Fibroblast of lung (primary cell): ENCODE measurements around the gene GUK1. TPM values are rescaled to one million over a fixed set of nuclear protein-coding genes. Genes with fewer than 3 reads are reported as not detected.

Source experiments
- DNase-seq, 2 donors: peaks; one replicate each; pipeline versions ENCODE4 v3.0.0 to v3.0.0-alpha.2; 2010; ENCODE audit warnings: low read depth in 2 of 2
- H2AFZ ChIP-seq: 2 replicates; pipeline ENCODE4 v1.5.1; 2012; ENCODE audit warnings: low read length, control low read depth, inconsistent platforms
- H3K27ac ChIP-seq: 2 replicates; pipeline ENCODE4 v1.5.1; 2011; ENCODE audit warnings: low read length, control low read depth; ENCODE audit not compliant: insufficient read depth
- H3K27me3 ChIP-seq: 2 replicates; pipeline ENCODE4 v1.5.1; 2011; ENCODE audit warnings: mild to moderate bottlenecking, low read length; ENCODE audit not compliant: control insufficient read depth, insufficient read depth
- H3K36me3 ChIP-seq: 2 replicates; pipeline ENCODE4 v1.5.1; 2011; ENCODE audit warnings: low read length; ENCODE audit not compliant: control insufficient read depth, insufficient read depth
- H3K4me1 ChIP-seq: 2 replicates; pipeline ENCODE4 v1.5.1; 2011; ENCODE audit warnings: low read length; ENCODE audit not compliant: control insufficient read depth, insufficient read depth; ENCODE audit errors: extremely low read depth
- H3K4me2 ChIP-seq: 2 replicates; pipeline ENCODE4 v1.5.1; 2011; ENCODE audit warnings: low read length, control low read depth; ENCODE audit not compliant: insufficient read depth; ENCODE audit errors: extremely low read depth
- H3K4me3 ChIP-seq, 4 experiments: fragments of 200-600 bp in 1 of 4; sonication (generic) in 1 of 4; replicated peaks in 1 of 4; 2 replicates each; pipeline ENCODE4 v1.5.1; 2011 to 2016; ENCODE audit warnings: low read length in 4 of 4, low read depth in 3 of 4, mild to moderate bottlenecking in 3 of 4, control low read depth in 2 of 4, inconsistent platforms in 1 of 4, mixed read lengths in 1 of 4; ENCODE audit not compliant: insufficient read depth in 1 of 4; ENCODE audit errors: control extremely low read depth in 1 of 4
- H3K79me2 ChIP-seq: 2 replicates; pipeline ENCODE4 v1.5.1; 2012; ENCODE audit warnings: mild to moderate bottlenecking, low read length, inconsistent platforms; ENCODE audit not compliant: control insufficient read depth, insufficient read depth
- H3K9ac ChIP-seq: 2 replicates; pipeline ENCODE4 v1.5.1; 2011; ENCODE audit warnings: mild to moderate bottlenecking, low read length, control low read depth; ENCODE audit not compliant: insufficient read depth
- H3K9me3 ChIP-seq: 2 replicates; pipeline ENCODE4 v1.5.1; 2012; ENCODE audit warnings: low read depth, low read length; ENCODE audit not compliant: control insufficient read depth, insufficient read depth
- H4K20me1 ChIP-seq: 2 replicates; pipeline ENCODE4 v1.5.1; 2011; ENCODE audit warnings: low read length; ENCODE audit not compliant: control insufficient read depth, insufficient read depth; ENCODE audit errors: extremely low read depth
- CTCF ChIP-seq, 2 donors: IDR thresholded peaks in 1 of 2; conservative IDR thresholded peaks in 1 of 2; 1 replicate in 1 of 2; 2 replicates in 1 of 2; pipeline ENCODE4 v1.5.1; 2011 to 2012; ENCODE audit warnings: low read length in 2 of 2, control low read depth in 1 of 2, inconsistent platforms in 1 of 2, low read depth in 1 of 2, mild to moderate bottlenecking in 1 of 2
- EZH2 ChIP-seq: IDR thresholded peaks from 2 replicates; pipeline ENCODE4 v1.5.1; 2012; ENCODE audit warnings: low read length, control low read depth, mild to moderate bottlenecking; ENCODE audit errors: missing control alignments
- polyA plus RNA-seq, 2 donors: library from polyadenylated mRNA; depleted of rRNA in 1 of 2; stranded (reverse) in 1 of 2; unstranded in 1 of 2; fragments of >200 nt; gene quantifications; 2 replicates each; pipeline ENCODE4 v1.2.1, GENCODE V29; 2011 to 2012; ENCODE audit warnings: missing spikeins in 1 of 2
- total RNA-seq: library from RNA; depleted of rRNA; stranded (reverse); fragments of >200 nt; gene quantifications from 2 replicates; pipeline ENCODE4 v1.2.1, GENCODE V29; 2014

GUK1 gene
- total and polyA plus RNA-seq, 2 donors (not counting 1 experiment from before 2014, with no cell fraction given), result 217 to 479 TPM

- H3K4me3 ChIP-seq, result no peak overlapping the region
- no peak for TF ChIP-seq CTCF (conservative IDR thresholded peaks at IDR 0.05 in 1 of 2, IDR thresholded peaks at IDR 0.05 in 1 of 2; ENCODE audit: low read depth in 1 of 2, low read length in 2 of 2)
- no peak for TF ChIP-seq EZH2
- no peak overlapping the region for H3K4me2 ChIP-seq
- no peaks in the 10 kb centered on the region for H4K20me1 ChIP-seq
- no peaks in the 10 kb centered on the region for H3K9me3 ChIP-seq
- peaks cover 24% of the 10 kb centered on the region for H3K4me1 ChIP-seq
- DNase-seq, result no peak
- H3K79me2 ChIP-seq, result peaks cover 81% of the 10 kb centered on the region
- peaks cover 20% of the 10 kb centered on the region for H3K36me3 ChIP-seq
- no peak overlapping the region for H2AFZ ChIP-seq
- H3K27ac ChIP-seq, result no peak overlapping the region
- H3K27me3 ChIP-seq, result no peaks in the 10 kb centered on the region
- no peak overlapping the region for H3K9ac ChIP-seq
Observed at GRCh38 chr1:228144193-228144992, 4.3 kb downstream of the GUK1 start.

- no peak overlapping the region for H3K4me3 ChIP-seq
- no peak overlapping the region for H3K9ac ChIP-seq
- peaks cover 30% of the 10 kb centered on the region for H3K4me1 ChIP-seq
- no peaks in the 10 kb centered on the region for H3K27me3 ChIP-seq
- H3K79me2 ChIP-seq, result peaks cover 81% of the 10 kb centered on the region
- TF ChIP-seq EZH2, result no peak
- TF ChIP-seq CTCF (conservative IDR thresholded peaks at IDR 0.05 in 1 of 2, IDR thresholded peaks at IDR 0.05 in 1 of 2; ENCODE audit: low read depth in 1 of 2, low read length in 2 of 2), result no peak
- DNase-seq, result no peak
- H3K36me3 ChIP-seq, result peaks cover 20% of the 10 kb centered on the region
- H3K9me3 ChIP-seq, result no peaks in the 10 kb centered on the region
- H3K4me2 ChIP-seq, result no peak overlapping the region
- H4K20me1 ChIP-seq, result no peaks in the 10 kb centered on the region
- no peak overlapping the region for H3K27ac ChIP-seq
- H2AFZ ChIP-seq, result no peak overlapping the region
Observed at GRCh38 chr1:228144993-228145343, 4.9 kb downstream of the GUK1 start.

GRCh38 chr1:228145463-228146416 lies 5.7 kb downstream of the GUK1 start:
- Histone ChIP-seq H3K4me3 (no peak overlapping the region), H3K9ac (no peak overlapping the region), H3K79me2 (peaks cover 75% of the 10 kb centered on the region), H2AFZ (no peak overlapping the region), H3K27me3 (no peaks in the 10 kb centered on the region), H3K9me3 (no peaks in the 10 kb centered on the region), H3K36me3 (peaks cover 20% of the 10 kb centered on the region), H3K4me1 (peaks cover 37% of the 10 kb centered on the region), H3K27ac (no peak overlapping the region), H4K20me1 (no peaks in the 10 kb centered on the region), H3K4me2 (no peak overlapping the region)
- no peak for TF ChIP-seq EZH2
- TF ChIP-seq CTCF (conservative IDR thresholded peaks at IDR 0.05 in 1 of 2, IDR thresholded peaks at IDR 0.05 in 1 of 2; ENCODE audit: low read depth in 1 of 2, low read length in 2 of 2), result no peak
- no peak for DNase-seq
